ENCODE data around the gene GPN3. TPM values are rescaled to one million over a fixed set of nuclear protein-coding genes. Genes with fewer than 3 reads are reported as not detected.

Gene GPN3
- total and polyA plus RNA-seq, 2 of the 13 experiments (the other 11 are each of a cell fraction or from before 2014, with no cell fraction given): 28.7 to 29.5 TPM

- TF ChIP-seq ZNF781 (CRISPR knock-in tag; IDR thresholded peaks at IDR 0.05; ENCODE audit: borderline replicate concordance, not compliant biosample characterization): no peak
- no peak for TF ChIP-seq NFE2L2 (IDR thresholded peaks at IDR 0.05; ENCODE audit: low read length)
- no peak for TF ChIP-seq REST (IDR thresholded peaks at IDR 0.05; ENCODE audit: borderline replicate concordance in 1 of 2, low read depth in 1 of 2, low read length in 2 of 2)
- TF ChIP-seq MTA3 (CRISPR knock-in tag; IDR thresholded peaks at IDR 0.05): no peak
- TF ChIP-seq TIGD3 (CRISPR knock-in tag; IDR thresholded peaks at IDR 0.05; ENCODE audit: borderline replicate concordance): peak; percentile 52; the same call in 1 of the 2 replicates
- TF ChIP-seq HNRNPK (IDR thresholded peaks at IDR 0.05; ENCODE audit: low read depth, low read length, poor library complexity, severe bottlenecking): no peak
- TF ChIP-seq BCL3 (CRISPR knock-in tag; IDR thresholded peaks at IDR 0.05): no peak; the same call in 1 of the 2 replicates
- peak; percentile 35; the same call in 1 of the 2 replicates for TF ChIP-seq NFKB2 (CRISPR knock-in tag; IDR thresholded peaks at IDR 0.05; ENCODE audit: borderline replicate concordance)
- TF ChIP-seq ZBTB40 (IDR thresholded peaks at IDR 0.05): peak; percentile 80
- no peak for TF ChIP-seq ZBTB40 (CRISPR knock-in tag; IDR thresholded peaks at IDR 0.05)
- peak; percentile 98 for TF ChIP-seq ETV6 (CRISPR knock-in tag; conservative IDR thresholded peaks at IDR 0.05)
- no peak for TF ChIP-seq JUN (CRISPR knock-in tag; IDR thresholded peaks at IDR 0.05)
- 0 out of 2 replicates have a peak, but pooled peaks have one; percentile 28 for TF ChIP-seq CAMTA2 (CRISPR knock-in tag; IDR thresholded peaks at IDR 0.05; ENCODE audit: borderline replicate concordance)
These were observed 18.1 kb downstream of the GPN3 start, which contains the start of gene ARPC3 (continued) for GRCh38 chr12:110449799-110450497.

All from HepG2 (cell line).